ENCODE results near the gene CST7.

Gene CST7

DNA sequence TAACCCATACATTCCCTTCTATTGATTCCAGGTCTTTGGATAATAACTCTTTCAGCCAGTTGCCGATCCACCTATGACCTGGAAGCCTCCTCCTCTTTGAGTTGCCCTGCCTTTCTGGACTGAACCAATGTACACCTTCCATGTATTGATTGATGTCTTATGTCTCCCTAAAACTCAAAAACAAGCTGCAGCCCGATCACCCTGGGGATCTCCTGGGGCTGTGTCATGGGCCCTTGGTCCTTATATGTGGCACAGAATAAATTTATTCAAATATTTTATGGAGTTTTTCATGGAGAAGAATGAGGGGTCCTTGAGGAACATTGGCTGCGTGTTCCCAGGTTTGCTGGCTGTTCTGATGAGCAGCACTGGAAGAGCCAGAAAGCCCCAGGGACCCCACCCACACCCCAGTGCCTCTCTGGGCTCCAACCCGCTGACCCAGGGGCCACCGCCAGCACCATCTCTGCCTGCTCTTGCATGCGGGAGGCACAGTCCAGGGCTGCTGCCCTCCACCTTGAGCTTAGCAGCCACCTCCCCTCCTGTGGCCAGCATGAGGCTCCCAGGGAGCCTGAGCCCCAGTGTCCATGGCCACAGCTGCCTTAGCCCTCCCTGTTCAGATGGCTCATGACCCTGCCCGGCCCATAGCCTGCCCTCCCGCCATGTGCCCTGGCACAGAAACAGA, 36.5 kb upstream of the CST7 start:
- TF ChIP-seq, protein P1, sequence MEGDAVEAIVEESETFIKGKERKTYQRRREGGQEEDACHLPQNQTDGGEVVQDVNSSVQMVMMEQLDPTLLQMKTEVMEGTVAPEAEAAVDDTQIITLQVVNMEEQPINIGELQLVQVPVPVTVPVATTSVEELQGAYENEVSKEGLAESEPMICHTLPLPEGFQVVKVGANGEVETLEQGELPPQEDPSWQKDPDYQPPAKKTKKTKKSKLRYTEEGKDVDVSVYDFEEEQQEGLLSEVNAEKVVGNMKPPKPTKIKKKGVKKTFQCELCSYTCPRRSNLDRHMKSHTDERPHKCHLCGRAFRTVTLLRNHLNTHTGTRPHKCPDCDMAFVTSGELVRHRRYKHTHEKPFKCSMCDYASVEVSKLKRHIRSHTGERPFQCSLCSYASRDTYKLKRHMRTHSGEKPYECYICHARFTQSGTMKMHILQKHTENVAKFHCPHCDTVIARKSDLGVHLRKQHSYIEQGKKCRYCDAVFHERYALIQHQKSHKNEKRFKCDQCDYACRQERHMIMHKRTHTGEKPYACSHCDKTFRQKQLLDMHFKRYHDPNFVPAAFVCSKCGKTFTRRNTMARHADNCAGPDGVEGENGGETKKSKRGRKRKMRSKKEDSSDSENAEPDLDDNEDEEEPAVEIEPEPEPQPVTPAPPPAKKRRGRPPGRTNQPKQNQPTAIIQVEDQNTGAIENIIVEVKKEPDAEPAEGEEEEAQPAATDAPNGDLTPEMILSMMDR (conservative IDR thresholded peaks at IDR 0.05), result no peak

DNA sequence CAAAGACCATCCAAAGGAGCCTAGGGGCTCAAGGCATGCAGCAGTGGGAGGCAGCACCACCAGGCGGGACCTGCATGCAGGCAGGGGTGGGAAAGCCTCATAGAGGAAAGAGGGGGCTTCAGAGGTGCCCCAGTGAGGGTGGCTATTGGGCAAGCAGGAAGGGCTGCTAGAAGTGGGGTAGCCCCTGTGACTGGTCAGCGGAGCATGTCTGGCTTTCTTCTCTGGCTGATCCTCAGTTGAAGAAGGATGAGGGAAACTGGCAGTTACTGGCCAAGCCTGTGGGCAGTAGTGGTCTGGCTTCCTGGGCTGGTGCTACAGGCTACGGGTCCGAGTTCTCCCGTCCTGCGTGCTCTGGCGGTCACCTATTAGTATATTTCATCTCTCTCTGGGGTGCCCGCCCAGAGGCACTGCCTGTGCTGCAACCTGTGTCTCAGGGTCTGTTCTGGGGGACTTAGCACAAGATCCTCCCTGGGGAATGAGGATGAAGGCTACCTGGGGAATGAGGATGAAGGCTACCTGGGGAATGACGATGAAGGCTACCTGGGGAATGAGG, 35.9 kb upstream of the CST7 start:
- H3K27ac ChIP-seq, result no peak overlapping the region
- TF ChIP-seq, protein P1 (conservative IDR thresholded peaks at IDR 0.05), result no peak

More for the DNA sequence above, 36.5 kb upstream of the CST7 start:
- H3K27ac ChIP-seq, result no peak overlapping the region

GRCh38 chr20:24914388-24915241, 34.5 kb upstream of the CST7 start:
- no peak overlapping the region for H3K27ac ChIP-seq
- TF ChIP-seq, protein P1 (conservative IDR thresholded peaks at IDR 0.05), result no peak

GRCh38 chr20:24915440-24915839, 33.6 kb upstream of the CST7 start:
- TF ChIP-seq, protein P1 (conservative IDR thresholded peaks at IDR 0.05), result no peak
- no peak overlapping the region for H3K27ac ChIP-seq

GRCh38 chr20:24915892-24916291, 33.2 kb upstream of the CST7 start:
- TF ChIP-seq, protein P1 (conservative IDR thresholded peaks at IDR 0.05), result no peak
- no peak overlapping the region for H3K27ac ChIP-seq

DNA sequence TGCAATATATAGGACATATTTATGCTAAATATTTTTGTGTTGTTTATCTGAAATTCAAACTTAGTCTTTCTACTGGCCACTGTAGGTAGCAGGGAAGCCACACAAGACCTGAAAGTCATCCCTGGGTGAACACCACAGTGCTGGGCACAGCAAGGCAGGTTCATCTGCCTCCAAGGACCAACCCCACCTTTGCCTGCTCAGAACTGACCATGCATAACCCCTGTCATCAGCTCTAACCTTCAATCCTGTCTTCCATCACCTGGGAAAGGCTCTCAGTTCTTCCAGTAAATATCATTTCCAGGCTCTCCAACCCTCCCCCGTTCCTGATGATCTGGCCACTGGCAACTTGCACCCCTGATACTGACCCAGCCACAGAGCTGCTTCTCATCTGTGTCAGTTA, 32.7 kb upstream of the CST7 start:
- TF ChIP-seq, protein P1 (conservative IDR thresholded peaks at IDR 0.05), result no peak
- no peak overlapping the region for H3K27ac ChIP-seq

- no peak overlapping the region for H3K27ac ChIP-seq
- TF ChIP-seq, protein P1 (conservative IDR thresholded peaks at IDR 0.05), result no peak
Measured at GRCh38 chr20:24917056-24917455, 32.0 kb upstream of the CST7 start.
